Neural cell (in vitro differentiated cells): ENCODE results near the gene PRSS16. TPM values are rescaled to one million over a fixed set of nuclear protein-coding genes. Genes with fewer than 3 reads are reported as not detected.

Experiments used
- H2AFZ ChIP-seq: fragments of 200-600, 300-800 bp; sonication (generic), shearing (Covaris generic); 2 replicates; pipeline ENCODE4 v1.6.0; 2014; ENCODE audit warnings: low read depth, mild to moderate bottlenecking, antibody characterized with exemption, low read length, moderate library complexity
- H3F3A ChIP-seq: fragments of 200-600 bp; shearing (Covaris generic); 2 replicates; pipeline ENCODE4 v1.6.1; 2016; ENCODE audit warnings: mild to moderate bottlenecking, moderate library complexity, mixed read lengths, antibody characterized with exemption, low read length; ENCODE audit not compliant: insufficient read depth, poor library complexity, severe bottlenecking
- H3K27ac ChIP-seq: fragments of 200-600, 300-800 bp; sonication (generic), shearing (Covaris generic); 2 replicates; pipeline ENCODE4 v1.5.1; 2014; ENCODE audit warnings: mild to moderate bottlenecking, low read length, moderate library complexity
- H3K27me3 ChIP-seq: fragments of 300-800, 200-600 bp; sonication (generic), shearing (Covaris generic); 2 replicates; pipeline ENCODE4 v1.6.0; 2014; ENCODE audit warnings: mild to moderate bottlenecking, low read depth, low read length, moderate library complexity; ENCODE audit not compliant: insufficient read depth
- H3K36me3 ChIP-seq: fragments of 300-800, 200-600 bp; sonication (generic), shearing (Covaris generic); 2 replicates; pipeline ENCODE4 v1.5.1; 2014; ENCODE audit warnings: mild to moderate bottlenecking, antibody characterized with exemption, low read length, moderate library complexity; ENCODE audit not compliant: insufficient read depth
- H3K4me2 ChIP-seq: fragments of 300-800, 200-600 bp; sonication (generic), shearing (Covaris generic); 2 replicates; pipeline ENCODE4 v1.6.0; 2014; ENCODE audit warnings: mild to moderate bottlenecking, low read length
- H3K4me3 ChIP-seq: fragments of 300-800, 200-600 bp; sonication (generic), shearing (Covaris generic); 2 replicates; pipeline ENCODE4 v1.5.1; 2014; ENCODE audit warnings: mild to moderate bottlenecking, low read length, moderate library complexity
- H3K79me2 ChIP-seq: fragments of 200-600 bp; shearing (Covaris generic); replicated peaks from 2 replicates; pipeline ENCODE4 v1.6.0; 2014; ENCODE audit warnings: mild to moderate bottlenecking, low read length, moderate library complexity; ENCODE audit not compliant: insufficient read depth
- H3K9ac ChIP-seq: fragments of 300-800, 200-600 bp; sonication (generic), shearing (Covaris generic); 2 replicates; pipeline ENCODE4 v1.6.1; 2016; ENCODE audit warnings: mild to moderate bottlenecking, low read length, mixed read lengths
- H3K9me2 ChIP-seq: fragments of 200-600 bp; shearing (Covaris generic); 2 replicates; pipeline ENCODE4 v1.6.1; 2016; ENCODE audit warnings: mild to moderate bottlenecking, low read length, mixed read lengths; ENCODE audit not compliant: insufficient read depth
- H3K9me3 ChIP-seq: fragments of 200-600, 300-800 bp; sonication (generic), shearing (Covaris generic); 2 replicates; pipeline ENCODE4 v1.6.1; 2016; ENCODE audit warnings: mild to moderate bottlenecking, mixed run types, low read length, moderate library complexity, mixed read lengths
- H4K20me1 ChIP-seq: fragments of 200-600 bp; shearing (Covaris generic); 2 replicates; pipeline ENCODE4 v1.6.1; 2016; ENCODE audit warnings: mild to moderate bottlenecking, mixed run types; ENCODE audit not compliant: insufficient read depth
- CTCF ChIP-seq: fragments of 450-650 bp; IDR thresholded peaks from 2 replicates; pipeline ENCODE4 v1.5.1; 2014; ENCODE audit warnings: antibody characterized with exemption, mild to moderate bottlenecking, moderate library complexity; ENCODE audit not compliant: poor library complexity, severe bottlenecking
- EP300 ChIP-seq: fragments of 450-650 bp; conservative IDR thresholded peaks from 2 replicates; pipeline ENCODE4 v1.6.1; 2014; ENCODE audit warnings: antibody characterized with exemption, mild to moderate bottlenecking, moderate library complexity; ENCODE audit not compliant: poor library complexity, severe bottlenecking
- EZH2 ChIP-seq: fragments of 200-600, 300-800 bp; shearing (Covaris generic), sonication (generic); IDR thresholded peaks from 2 replicates; pipeline ENCODE4 v1.6.1; 2014; ENCODE audit warnings: antibody characterized with exemption, low read length, borderline replicate concordance, mild to moderate bottlenecking; ENCODE audit not compliant: insufficient read depth, poor library complexity, severe bottlenecking
- MXI1 ChIP-seq: fragments of 450-650 bp; conservative IDR thresholded peaks from 2 replicates; pipeline ENCODE4 v1.6.1; 2014; ENCODE audit warnings: antibody characterized with exemption, mild to moderate bottlenecking; ENCODE audit not compliant: poor library complexity, severe bottlenecking
- POLR2AphosphoS5 ChIP-seq: IDR thresholded peaks from 2 replicates; pipeline ENCODE4 v1.6.1; 2012
- RAD21 ChIP-seq: fragments of 450-650 bp; conservative IDR thresholded peaks from 2 replicates; pipeline ENCODE4 v1.6.1; 2014; ENCODE audit warnings: antibody characterized with exemption, mild to moderate bottlenecking, moderate library complexity
- SMC3 ChIP-seq: fragments of 450-650 bp; conservative IDR thresholded peaks from 2 replicates; pipeline ENCODE4 v1.6.1; 2014; ENCODE audit warnings: antibody characterized with exemption, mild to moderate bottlenecking, moderate library complexity; ENCODE audit not compliant: poor library complexity
- TAF1 ChIP-seq: IDR thresholded peaks from 2 replicates; pipeline ENCODE4 v1.6.1; 2012; ENCODE audit warnings: low read depth
- polyA plus RNA-seq: library from polyadenylated mRNA; depleted of rRNA; stranded (reverse); fragments of >200 nt; gene quantifications from 2 replicates; pipeline ENCODE4 v1.2.3, GENCODE V29; 2014
- TF ChIP-seq, protein P1 (sequence below): IDR thresholded peaks from 2 replicates; pipeline ENCODE4 v1.6.1; 2012; ENCODE audit warnings: borderline replicate concordance

The PRSS16 gene
- polyA plus RNA-seq, 1 donor from 2014 or later = not detected

DNA sequence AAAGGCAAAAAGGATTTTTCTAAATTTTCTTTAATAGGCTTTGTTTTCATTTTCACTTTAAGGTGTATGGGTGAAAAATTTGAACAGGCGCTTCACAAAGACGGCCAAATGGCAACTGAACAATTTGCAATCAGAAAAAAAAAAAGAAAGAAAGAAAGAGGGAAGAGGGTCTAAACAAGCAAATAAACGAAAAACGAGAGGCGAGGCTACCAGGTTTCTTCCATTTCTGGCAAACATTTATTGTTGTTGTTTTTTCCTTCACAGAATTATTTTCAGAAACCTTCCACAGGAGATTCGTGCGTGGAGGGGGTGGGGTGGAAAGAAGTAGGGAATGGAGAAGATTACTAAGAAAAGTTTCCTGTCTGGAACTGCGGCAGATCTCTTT is 40.2 kb downstream of the PRSS16 start:
- Histone ChIP-seq H3F3A (no peaks in the 10 kb centered on the region), H3K4me3 (no peak overlapping the region)
- TF ChIP-seq POLR2AphosphoS5 = no peak
- no peak for TF ChIP-seq SMC3
- TF ChIP-seq, protein P1, sequence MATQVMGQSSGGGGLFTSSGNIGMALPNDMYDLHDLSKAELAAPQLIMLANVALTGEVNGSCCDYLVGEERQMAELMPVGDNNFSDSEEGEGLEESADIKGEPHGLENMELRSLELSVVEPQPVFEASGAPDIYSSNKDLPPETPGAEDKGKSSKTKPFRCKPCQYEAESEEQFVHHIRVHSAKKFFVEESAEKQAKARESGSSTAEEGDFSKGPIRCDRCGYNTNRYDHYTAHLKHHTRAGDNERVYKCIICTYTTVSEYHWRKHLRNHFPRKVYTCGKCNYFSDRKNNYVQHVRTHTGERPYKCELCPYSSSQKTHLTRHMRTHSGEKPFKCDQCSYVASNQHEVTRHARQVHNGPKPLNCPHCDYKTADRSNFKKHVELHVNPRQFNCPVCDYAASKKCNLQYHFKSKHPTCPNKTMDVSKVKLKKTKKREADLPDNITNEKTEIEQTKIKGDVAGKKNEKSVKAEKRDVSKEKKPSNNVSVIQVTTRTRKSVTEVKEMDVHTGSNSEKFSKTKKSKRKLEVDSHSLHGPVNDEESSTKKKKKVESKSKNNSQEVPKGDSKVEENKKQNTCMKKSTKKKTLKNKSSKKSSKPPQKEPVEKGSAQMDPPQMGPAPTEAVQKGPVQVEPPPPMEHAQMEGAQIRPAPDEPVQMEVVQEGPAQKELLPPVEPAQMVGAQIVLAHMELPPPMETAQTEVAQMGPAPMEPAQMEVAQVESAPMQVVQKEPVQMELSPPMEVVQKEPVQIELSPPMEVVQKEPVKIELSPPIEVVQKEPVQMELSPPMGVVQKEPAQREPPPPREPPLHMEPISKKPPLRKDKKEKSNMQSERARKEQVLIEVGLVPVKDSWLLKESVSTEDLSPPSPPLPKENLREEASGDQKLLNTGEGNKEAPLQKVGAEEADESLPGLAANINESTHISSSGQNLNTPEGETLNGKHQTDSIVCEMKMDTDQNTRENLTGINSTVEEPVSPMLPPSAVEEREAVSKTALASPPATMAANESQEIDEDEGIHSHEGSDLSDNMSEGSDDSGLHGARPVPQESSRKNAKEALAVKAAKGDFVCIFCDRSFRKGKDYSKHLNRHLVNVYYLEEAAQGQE = no peak
- TF ChIP-seq CTCF = no peak
- no peak for TF ChIP-seq TAF1
- no peak for TF ChIP-seq EP300
- TF ChIP-seq MXI1 = no peak
- TF ChIP-seq EZH2 = no peak
- no peak for TF ChIP-seq RAD21

DNA sequence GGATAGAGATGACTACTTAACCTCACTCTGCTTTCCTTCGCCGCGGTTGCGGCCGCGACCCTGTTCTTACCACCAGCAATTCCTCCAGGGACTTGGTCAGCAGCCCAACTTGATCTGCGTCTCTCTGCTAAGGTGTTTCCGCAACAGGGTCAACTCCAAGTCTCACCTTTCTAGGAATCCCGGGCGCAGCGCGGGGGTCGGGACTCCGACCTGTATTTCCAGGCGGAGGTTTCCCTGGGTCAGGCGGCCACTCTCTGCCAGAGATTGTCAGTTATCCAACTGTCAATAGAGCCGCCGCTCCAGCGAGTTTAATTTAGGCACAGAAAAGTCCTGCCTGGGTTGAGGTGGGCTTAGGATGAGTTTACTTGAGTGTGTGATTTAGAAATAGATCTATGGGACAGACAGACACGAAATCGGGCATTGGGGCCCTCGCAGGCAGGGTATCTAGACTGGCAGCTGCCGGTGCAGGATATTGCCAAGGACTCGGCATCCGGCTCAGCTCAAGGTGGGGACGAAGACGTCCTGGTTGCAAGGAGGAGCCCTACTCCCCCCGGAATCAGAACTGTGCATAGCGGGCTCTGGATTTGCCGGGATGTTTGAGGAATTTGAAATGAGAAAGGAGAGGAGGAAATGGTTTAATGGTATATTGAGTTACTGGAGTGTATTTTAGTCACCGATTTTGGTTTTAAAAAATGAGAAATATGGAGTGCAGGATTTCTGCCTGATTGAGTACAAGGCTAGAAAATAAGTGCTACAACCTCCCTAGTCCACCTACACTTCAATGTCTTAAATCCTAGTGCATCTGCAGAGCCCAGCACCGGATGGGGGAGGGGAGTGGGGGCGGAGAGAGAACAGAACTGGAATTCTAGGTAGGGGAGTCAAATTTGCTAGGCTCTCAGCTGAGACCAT is 40.9 kb downstream of the PRSS16 start:
- H3K4me2 ChIP-seq = no peak overlapping the region
- H2AFZ ChIP-seq = no peak overlapping the region
- peak overlapping the region; percentile 23 for H3K4me3 ChIP-seq
- H4K20me1 ChIP-seq = no peaks in the 10 kb centered on the region
- H3K9me2 ChIP-seq = no peaks in the 10 kb centered on the region
- TF ChIP-seq MXI1 (no peak), EZH2 (peak; percentile 30)
- H3K27me3 ChIP-seq = peaks cover 88% of the 10 kb centered on the region
- peaks cover 21% of the 10 kb centered on the region for H3K9me3 ChIP-seq
- H3F3A ChIP-seq = no peaks in the 10 kb centered on the region
- no peaks in the 10 kb centered on the region for H3K79me2 ChIP-seq
- no peaks in the 10 kb centered on the region for H3K36me3 ChIP-seq
- no peak overlapping the region for H3K27ac ChIP-seq
- H3K9ac ChIP-seq = no peak overlapping the region

More for the DNA sequence above, 40.2 kb downstream of the PRSS16 start:
- Histone ChIP-seq H3K4me2 (no peak overlapping the region), H3K27ac (no peak overlapping the region), H3K79me2 (no peaks in the 10 kb centered on the region), H3K9ac (no peak overlapping the region), H3K9me2 (no peaks in the 10 kb centered on the region), H3K27me3 (peaks cover 87% of the 10 kb centered on the region), H3K9me3 (peaks cover 21% of the 10 kb centered on the region), H3K36me3 (no peaks in the 10 kb centered on the region), H4K20me1 (no peaks in the 10 kb centered on the region), H2AFZ (no peak overlapping the region)
